ENCODE results near the gene GHITM.

DNA sequence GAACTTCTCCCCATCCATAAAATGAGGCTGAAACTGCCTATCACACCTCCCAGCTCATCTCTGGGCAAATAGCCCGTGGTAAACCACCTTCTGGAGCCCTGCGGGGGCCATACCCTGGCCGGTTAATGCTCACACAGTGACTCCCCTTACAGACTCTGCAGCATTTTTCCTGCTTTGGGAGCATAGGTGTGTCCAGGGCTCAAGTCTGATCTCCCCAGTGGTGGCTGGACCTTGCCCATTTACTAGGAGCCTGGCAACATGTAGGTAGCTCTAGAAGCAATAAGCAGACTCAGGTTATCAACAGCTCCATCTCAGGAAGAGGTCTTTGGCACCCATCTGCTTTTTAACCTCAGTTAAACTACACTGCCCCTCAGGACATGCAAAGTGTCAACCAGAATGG lies 49.5 kb downstream of the GHITM start:
- TF ChIP-seq GATA3 (IDR thresholded peaks at IDR 0.05; ENCODE audit: low read depth, low read length), result no peak
- TF ChIP-seq GATA2 (IDR thresholded peaks at IDR 0.05; ENCODE audit: low read depth, low read length), result no peak
